Hematopoietic multipotent progenitor cell treated with erythropoietin and hydrocortisone succinate and interleukin-3 and kit ligand, for 6 days (in vitro differentiated cells): ENCODE measurements around the gene LRRC10.

ENCODE experiments used
- DNase-seq: peaks from one replicate; pipeline ENCODE4 v3.0.0-alpha.2; 2015

LRRC10 gene

DNA sequence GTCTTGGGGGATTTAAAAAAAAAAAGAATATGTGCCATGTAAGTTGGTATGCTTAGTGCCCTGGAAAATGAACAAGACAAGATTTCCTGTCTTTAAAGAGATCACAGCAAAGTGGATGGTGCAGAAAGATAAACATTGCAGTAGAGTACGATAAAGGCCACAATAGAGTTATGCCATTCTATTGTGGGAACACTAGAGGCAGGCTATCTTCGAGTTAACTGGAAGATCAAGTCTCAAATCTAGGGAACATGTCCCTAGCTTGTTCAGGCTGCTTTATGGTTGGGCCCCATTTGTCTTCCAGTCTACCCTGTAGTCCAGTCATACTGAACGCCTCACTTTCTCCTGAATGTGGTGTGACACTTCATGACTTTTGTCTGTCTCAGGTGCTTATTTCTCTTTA lies 44.1 kb downstream of the LRRC10 start:
- peak; percentile 54 for DNase-seq

DNA sequence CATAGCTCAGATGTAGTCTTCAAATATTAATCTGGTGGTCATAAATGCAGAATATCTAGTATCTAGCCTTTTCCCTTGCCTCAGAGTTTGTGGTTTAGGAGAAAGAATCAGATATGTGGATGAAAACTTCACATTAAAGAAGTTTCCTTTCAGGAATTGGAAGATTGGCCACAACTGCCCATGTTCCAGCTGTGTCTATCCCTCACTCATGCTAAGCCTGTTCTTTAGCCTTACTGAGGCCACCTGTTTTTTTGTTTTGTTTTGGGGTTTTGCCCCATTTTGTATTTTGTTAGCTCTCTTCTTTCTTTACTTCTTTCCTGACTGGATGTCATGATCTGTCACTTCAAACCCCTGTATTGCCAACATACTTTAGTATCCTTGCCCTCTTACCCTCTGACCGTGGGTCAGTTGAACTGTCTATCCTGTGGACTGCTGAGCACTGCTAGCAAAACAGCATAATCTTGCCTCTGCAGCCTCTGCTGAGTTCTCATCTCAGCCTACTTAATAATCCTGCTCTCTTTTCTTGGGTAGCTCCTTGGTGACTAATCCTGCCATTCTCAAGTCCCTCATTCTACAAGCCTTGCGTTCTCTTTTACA lies 47.4 kb downstream of the LRRC10 start:
- no peak for DNase-seq
